GM19193 (cell line): ENCODE measurements around the gene RPSA.

Experiments
- POLR2A ChIP-seq: IDR thresholded peaks from 4 replicates; pipeline ENCODE4 v1.6.1; 2011; ENCODE audit not compliant: insufficient read depth, insufficient read length; ENCODE audit errors: extremely low read depth

RPSA gene

DNA sequence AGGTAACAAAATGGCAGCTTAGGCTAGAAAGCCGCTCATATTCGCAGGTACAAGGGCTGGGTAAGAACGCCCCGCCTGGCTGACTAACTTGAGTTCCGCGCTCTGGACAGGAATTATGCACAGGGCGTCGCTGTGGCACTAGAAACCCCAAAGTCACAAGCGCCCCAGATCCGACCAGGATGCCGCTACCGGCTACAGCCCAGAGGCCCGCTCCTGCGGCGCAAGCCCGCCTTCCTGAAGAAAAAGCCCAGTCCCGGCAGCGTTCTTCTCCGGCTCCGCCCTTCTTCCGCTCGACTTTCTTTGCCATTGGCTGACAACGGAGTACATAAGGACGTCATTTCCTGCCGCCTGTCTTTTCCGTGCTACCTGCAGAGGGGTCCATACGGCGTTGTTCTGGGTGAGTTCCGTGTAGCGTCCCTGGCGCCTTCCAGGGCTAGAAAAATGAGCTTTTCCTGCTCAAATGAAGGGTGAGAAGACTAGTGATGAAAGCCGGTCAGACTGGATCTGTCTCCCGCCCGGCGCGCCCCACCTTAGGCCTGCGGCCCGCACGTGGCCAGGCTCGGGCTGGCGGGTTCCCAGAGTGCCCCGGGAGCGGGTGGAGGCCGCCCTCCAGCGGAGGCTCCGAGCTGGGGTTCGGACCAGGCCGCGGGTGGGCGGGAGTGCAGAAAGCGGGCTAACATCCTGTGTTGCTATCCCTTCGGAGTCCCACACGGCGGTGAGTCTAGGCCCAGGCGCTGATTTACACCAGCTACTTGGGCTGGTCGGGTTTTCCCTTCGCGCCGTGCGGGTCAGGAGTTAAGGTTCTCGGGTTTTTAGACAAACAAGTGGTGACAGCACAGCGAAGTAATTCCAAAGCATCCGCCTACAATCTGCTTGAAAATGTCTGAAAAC lies at the start of gene RPSA:
Gene RPSA (plus strand): TSS at position 353 of the 891 bp plus-strand sequence. CDS start 934 bp downstream, outside the sequence.
- peak; percentile 99 for TF ChIP-seq POLR2A

DNA sequence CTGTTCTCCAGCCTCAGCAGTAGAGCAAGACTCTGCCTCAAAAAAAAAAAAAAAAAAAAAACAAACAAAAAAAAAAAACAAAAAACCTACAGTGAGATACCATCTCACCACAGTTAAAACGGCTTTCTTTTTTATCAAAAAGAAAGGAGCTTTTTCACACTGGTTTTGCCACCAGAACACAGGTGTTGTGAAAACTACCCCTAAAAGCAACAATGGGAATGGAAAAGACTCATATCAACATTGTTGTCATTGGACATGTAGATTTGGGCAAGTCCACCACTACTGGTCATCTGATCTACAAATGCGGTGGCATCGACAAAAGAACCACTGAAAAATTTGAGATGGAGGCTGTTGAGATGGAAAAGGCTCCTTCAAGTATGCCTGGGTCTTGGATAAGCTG lies 48.2 kb upstream of the RPSA start:
- no peak for TF ChIP-seq POLR2A

DNA sequence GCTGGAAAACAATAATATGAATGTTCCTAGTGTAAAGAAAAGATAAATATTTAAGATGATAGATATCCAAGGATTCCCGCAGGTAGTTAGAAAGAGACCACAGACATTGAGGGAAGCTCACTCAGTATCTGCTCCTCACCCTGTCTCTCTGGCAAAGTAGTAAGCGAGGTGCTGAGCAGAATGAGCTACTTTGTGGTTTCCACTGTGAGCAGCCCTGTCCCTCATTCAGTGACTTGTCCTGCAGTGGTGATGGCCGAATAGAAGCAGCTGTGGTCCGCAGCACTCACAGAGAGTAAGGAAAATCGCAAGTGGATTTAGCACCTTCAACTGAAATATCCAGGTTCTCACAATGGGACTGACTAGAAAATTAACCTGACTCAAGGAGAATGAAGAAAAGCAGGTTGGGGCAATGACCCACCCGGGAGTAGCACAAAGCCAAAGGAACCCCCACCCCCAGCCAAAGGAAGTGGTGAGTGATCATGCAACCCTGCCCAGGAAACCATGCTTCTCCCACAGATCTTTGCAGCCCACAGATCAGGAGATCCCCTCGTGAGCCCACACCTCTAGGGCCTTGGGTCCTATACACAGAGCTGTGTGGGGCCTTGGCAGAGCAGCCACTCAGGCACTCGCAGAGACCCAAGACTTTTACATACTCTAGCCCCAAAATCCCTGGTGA lies 45.1 kb upstream of the RPSA start:
- no peak for TF ChIP-seq POLR2A

DNA sequence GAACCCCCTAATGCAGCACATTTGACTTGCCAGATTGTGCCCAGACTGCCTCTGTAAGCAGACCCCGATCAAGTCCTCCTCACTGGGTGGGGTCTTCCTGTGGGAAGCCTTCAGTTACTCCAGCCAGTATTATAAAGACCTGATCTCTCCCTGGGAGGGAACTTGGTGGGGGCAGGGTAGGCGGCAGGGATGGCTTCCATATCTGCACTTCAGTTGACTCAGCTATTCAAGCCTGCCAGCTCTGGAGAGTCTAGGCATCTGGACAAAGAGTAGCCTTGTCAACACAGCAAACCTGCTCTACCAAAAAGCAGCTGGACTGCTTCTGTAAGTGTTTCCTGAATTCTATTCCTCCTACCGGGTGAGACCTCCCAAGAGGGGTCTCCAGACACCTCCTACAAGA lies 44.3 kb upstream of the RPSA start:
- TF ChIP-seq POLR2A, result no peak

DNA sequence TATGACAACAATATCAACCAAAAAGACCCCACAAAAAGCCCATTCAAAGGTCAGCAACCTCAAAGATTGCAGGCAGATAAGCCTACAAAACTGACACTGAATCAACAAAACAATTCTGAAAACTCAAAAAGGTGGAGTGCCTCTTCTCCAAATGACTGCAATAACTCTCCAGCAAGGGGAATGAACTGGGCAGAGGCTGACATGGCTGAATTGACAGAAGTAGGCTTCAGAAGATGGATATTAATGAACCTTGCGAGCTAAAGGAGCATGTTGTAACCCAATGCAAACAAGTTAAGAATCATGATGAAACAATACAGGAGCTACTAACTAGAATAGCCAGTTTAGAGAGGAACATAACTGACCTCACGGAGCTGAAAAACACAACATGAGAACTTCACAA lies 43.7 kb upstream of the RPSA start:
- TF ChIP-seq POLR2A, result no peak

DNA sequence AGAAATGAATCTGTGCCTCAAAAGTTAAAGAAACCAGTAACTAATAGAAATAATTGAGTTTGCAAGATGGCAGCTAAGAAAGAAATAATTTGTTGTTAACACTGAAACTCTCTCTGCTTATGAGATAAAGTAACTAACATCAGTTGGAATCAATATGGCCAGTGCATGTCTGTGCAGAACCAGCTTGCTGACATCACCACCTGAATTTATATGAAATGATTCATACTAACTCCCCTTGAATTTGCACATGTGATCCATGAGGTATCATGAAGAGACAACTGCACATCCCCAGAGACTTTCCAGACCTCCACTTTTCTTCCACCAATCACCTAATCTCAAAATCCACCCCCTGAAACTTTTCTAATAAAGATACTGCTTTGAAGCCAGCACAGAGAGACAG lies 33.7 kb upstream of the RPSA start:
- TF ChIP-seq POLR2A, result no peak

DNA sequence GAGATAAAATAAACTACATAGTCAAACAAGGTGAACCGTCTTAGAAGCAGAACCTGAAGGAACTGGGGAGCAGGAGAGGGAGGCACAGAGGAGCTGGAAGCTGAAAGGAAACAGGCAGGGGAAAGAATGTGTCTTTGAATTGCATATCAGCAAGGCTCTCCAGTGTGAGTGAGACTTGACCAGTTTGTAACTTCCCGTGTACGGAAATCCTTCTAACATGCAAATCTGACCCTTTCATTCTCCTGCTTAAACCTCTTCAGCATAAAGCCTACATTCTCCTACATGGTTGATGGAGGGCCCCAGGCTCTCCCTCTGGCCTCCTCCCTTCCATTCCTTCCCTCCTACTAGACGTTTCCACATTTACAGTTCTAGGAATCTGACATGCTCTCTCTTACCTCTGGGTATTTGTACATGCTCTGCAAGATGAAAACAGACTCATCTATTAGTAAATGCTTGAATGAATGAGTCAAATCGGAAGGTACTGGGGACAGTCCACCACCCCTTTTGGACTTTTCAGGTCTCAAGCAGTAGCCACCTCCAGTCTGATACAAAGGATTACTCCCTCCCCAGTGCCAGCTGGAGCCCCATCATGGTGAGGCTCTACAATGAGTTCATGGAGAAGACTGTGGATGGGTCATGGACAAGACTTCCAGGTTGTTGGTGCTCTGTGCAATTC lies 29.4 kb upstream of the RPSA start:
- TF ChIP-seq POLR2A, result no peak

DNA sequence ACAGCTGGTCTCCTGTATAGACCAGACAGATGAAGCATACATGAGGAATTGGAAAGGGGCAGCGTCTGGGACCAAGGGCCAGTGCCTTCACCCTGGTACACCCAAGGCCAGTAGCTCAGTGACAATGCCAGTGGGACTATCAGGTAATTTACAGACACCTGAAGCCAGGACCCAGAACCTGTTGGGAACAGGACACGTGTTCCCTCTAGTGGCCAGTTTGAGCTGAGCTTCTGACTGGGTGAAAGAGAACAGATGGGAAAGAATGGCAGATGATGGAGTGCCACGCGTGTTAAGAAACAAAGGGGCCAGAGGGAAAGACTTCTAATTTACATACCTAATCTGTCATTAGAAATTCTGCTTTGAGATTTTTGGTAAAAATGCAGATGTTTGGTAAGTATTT lies 28.4 kb upstream of the RPSA start:
- TF ChIP-seq POLR2A, result no peak

DNA sequence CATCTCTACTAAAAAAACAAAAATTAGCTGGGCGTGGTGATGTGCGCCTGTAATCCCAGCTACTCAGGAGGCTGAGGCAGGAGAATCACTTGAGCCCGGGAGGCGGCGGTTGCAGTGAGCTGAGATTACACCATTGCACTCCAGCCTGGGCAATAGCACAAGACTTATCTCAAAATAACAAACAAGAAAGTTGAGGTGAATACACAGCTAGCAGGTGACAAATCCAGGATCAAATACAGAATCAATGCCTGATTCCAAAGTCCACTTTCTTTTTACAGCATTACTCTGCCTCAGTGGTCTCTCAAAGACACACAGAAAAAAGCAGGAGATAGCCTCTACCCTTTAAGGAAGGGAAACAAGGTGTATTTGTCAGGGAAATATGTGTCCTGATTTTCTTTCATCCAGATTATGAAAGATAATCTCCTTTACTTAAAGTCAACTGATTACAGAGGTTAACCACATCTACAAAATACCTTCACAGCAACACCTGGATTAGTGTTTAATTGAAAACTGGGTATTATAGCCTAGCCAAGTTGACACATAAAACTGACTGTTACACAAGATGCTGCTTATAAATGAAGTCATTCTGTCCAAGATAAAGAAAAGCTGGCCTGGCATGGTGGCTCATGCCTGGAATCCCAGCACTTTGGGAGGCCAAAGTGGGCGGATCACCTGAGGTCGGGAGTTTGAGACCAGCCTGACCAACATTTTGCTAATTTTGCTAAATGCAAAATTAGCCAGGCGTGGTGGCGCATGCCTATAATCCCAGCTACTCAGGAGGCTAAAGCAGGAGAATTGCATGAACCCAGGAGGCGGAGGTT lies 27.4 kb upstream of the RPSA start:
- TF ChIP-seq POLR2A, result no peak

DNA sequence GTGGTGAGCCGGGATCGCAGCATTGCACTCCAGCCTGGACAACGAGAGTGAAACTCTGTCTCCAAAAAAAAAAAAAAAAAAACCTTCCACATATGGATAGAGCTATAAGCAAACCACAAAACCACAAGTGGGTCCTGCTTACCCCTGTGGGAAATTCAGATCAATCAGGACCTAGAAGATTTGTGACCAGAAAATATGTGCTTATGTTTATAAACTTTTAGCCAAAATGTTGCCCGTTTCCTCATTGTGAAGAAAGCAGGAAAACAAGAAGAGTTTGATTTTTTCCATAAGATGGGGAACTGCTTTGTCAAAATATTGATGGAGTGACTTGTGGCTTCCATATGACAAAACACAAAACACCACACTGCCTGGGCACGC lies 26.8 kb upstream of the RPSA start:
- no peak for TF ChIP-seq POLR2A

DNA sequence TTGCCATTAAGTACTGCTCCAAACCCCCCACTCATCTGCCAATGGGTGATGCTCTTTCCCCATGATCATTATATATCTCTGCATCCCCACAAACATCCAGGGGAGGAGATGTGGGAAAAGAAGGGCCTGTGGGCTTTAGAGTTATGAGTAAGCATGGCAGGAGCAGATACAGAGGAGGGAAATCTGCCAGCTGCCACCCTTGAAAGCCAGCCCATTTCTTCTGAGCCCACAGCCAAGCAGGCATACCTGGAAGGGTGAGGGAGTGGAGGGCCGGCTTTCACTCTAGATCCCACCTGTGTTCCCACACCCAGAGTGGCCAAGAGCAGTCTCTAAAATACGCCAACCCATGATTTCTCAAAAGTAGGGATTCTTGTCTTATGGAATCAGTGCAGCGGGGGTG lies 25.1 kb upstream of the RPSA start:
- TF ChIP-seq POLR2A, result no peak

DNA sequence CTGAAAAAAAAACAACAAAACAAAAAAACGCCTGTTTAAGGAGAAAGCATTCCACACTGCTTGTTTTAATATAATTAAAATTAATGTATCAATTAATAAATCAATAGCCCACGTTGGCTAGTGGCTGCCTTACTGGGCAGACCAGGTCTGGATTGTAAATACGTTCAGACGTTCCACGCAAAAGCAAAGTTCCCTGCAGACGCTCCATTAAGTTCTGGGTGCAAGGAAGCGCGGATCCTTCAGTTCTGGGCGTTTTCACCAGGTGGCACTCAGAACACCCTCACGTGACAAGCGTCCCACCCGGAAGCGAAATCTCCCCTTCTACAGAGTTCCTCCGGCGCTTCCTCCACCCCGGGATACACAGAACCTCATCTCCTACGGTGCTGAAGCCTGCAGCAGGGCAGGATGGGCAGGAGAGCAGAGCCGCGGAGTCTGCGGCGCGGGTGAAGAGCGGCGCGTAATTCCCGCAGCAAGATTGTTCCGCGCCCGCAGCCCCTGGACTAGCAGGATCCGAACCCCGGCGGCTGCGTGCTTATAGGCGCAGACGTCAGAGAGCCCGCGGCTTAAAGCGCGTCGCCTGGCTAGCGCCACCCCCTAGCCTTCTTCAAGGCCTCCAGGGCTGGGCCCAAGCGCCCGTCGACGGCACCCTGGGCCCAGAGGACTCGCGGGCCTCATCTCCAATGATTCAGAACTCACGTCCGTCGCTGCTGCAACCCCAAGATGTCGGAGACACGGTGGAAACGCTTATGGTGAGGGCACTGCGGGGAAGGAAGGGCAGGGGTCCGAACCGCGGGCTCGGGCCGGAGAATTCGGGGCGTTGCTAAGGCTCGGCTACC lies 23.3 kb upstream of the RPSA start, which contains the start of gene SLC25A38:
Gene SLC25A38 (plus strand): TSS at position 326 of the 836 bp plus-strand sequence. CDS start 355 bp downstream, at position 681.
- peak; percentile 78 for TF ChIP-seq POLR2A

DNA sequence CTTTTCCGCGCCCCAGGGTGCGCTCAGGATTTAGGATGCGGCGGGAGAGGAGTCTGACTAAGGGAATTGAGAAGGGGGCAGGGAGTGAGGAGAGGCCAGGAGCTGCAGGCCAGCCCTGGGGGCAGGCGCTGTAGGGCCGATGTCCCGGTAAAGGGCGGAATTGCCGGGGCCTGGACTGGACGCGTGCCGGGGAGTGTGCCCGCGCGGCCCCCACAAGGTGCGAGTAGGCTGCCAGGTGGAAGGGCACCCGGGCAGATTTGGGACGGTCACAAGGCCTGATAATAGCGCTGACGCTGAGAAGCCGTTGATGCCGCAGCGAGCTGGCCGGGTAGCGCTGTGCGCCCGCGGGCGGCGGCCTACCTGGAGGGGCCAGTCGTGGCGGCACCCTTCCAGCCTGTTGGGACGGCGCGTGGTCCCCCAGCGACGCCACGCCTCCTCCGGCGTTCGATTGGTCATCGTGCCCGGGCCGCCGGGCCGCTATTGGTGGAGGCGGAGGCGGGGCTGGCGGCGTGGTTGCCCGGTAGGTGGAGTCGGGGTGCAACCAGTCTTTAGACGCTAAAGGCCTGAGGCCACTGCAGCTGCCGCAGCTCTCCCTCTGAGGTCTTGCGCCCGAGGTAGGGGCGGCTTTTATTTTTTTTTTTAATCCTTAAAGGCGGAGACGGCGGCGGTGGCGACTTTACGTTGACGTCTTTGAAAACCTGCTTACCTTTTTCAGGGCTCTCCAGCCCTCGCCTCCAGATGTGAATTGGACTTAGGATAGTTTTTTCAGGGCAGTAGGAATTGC lies 22.4 kb upstream of the RPSA start:
- TF ChIP-seq POLR2A, result peak; percentile 87

DNA sequence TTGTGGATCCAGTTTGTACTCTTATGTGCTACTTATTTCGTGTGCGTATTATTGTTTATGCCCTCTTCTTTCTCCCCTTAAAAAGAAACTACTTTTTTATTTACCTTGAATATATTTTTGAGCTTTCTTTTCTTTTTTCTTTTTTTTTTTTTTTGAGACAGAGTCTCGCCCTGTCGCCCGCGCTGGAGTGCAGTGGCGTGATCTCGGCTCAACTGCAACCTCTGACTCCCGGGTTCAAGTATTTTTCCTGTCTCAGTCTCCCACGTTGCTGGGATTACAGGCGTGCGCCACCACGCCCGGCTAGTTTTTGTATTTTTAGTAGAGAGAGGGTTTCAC lies 21.9 kb upstream of the RPSA start:
- TF ChIP-seq POLR2A, result no peak
